ENCODE data around the gene ZNF157.
"Not testable (repeated sequence)": the region's sequence is repeated elsewhere in the genome, so short reads cannot be mapped to it uniquely, and the experiment has no call there.

DNA sequence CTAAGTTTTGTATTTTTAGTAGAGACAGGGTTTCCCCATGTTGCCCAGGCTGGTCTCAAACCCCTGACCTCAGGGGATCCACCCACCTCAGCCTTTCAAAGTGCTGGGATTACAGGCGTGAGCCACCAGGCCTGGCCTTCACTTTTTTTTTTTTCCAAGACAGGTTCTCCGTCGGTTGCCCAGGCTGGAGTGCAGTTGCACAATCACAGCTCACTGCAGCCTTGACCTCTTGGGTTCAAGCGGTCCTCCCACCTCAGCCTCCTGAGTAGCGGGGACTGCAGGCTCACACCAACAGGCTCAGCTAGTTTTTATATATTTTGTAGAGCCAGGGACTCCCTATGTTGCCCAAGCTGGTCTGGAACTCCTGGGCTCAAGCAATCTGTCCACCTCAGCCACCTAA lies 37.6 kb upstream of the ZNF157 start:
- TF ChIP-seq, protein P1, sequence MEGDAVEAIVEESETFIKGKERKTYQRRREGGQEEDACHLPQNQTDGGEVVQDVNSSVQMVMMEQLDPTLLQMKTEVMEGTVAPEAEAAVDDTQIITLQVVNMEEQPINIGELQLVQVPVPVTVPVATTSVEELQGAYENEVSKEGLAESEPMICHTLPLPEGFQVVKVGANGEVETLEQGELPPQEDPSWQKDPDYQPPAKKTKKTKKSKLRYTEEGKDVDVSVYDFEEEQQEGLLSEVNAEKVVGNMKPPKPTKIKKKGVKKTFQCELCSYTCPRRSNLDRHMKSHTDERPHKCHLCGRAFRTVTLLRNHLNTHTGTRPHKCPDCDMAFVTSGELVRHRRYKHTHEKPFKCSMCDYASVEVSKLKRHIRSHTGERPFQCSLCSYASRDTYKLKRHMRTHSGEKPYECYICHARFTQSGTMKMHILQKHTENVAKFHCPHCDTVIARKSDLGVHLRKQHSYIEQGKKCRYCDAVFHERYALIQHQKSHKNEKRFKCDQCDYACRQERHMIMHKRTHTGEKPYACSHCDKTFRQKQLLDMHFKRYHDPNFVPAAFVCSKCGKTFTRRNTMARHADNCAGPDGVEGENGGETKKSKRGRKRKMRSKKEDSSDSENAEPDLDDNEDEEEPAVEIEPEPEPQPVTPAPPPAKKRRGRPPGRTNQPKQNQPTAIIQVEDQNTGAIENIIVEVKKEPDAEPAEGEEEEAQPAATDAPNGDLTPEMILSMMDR (IDR thresholded peaks at IDR 0.05) = not testable (repeated sequence)
- not testable (repeated sequence) for TF ChIP-seq EZH2 (IDR thresholded peaks at IDR 0.05)

Data from neural progenitor cell (in vitro differentiated cells).